GM12878 (cell line): Measurements from ENCODE around the gene PTPRD.

ENCODE experiments used
- ATF7 ChIP-seq: fragments of 450-650 bp; IDR thresholded peaks from 2 replicates; pipeline ENCODE4 v1.6.1; 2016; ENCODE audit warnings: low read depth, mild to moderate bottlenecking
- BCL11A ChIP-seq: IDR thresholded peaks from 2 replicates; pipeline ENCODE4 v1.6.1; 2011; ENCODE audit warnings: low read depth, low read length
- CREB1 ChIP-seq: IDR thresholded peaks from 2 replicates; pipeline ENCODE4 v1.6.1; 2012; ENCODE audit warnings: low read depth, mild to moderate bottlenecking, inconsistent platforms
- CTCF ChIP-seq, 3 experiments: IDR thresholded peaks in 2 of 3; conservative IDR thresholded peaks in 1 of 3; 2 replicates each; pipeline ENCODE4 v1.5.1; 2011; ENCODE audit warnings: low read depth in 3 of 3, low read length in 3 of 3, mild to moderate bottlenecking in 3 of 3, control low read depth in 2 of 3, moderate library complexity in 2 of 3, inconsistent platforms in 1 of 3, mixed read lengths in 1 of 3; ENCODE audit not compliant: control insufficient read depth in 2 of 3, insufficient read depth in 1 of 3; ENCODE audit errors: extremely low read depth in 1 of 3
- IRF4 ChIP-seq: IDR thresholded peaks from 2 replicates; pipeline ENCODE4 v1.6.1; 2011; ENCODE audit warnings: low read depth, low read length
- POLR2AphosphoS5 ChIP-seq: IDR thresholded peaks from 2 replicates; pipeline ENCODE4 v1.6.1; 2011; ENCODE audit warnings: mild to moderate bottlenecking, low read length, inconsistent platforms
- SMC3 ChIP-seq: IDR thresholded peaks from 2 replicates; pipeline ENCODE4 v1.6.1; 2011; ENCODE audit warnings: low read length, improper control_type of control experiment, borderline replicate concordance
- TF ChIP-seq, protein P1 (sequence below): IDR thresholded peaks from 2 replicates; pipeline ENCODE4 v1.6.1; 2012; ENCODE audit warnings: low read depth, low read length, improper control_type of control experiment

- no peak for TF ChIP-seq CTCF (IDR thresholded peaks at IDR 0.05 in 2 of 3, conservative IDR thresholded peaks at IDR 0.05 in 1 of 3; ENCODE audit: control insufficient read depth in 2 of 3, extremely low read depth in 1 of 3, insufficient read depth in 1 of 3, low read depth in 3 of 3, low read length in 3 of 3)
- TF ChIP-seq IRF4, result no peak
- TF ChIP-seq POLR2AphosphoS5, result no peak
- TF ChIP-seq, protein P1, sequence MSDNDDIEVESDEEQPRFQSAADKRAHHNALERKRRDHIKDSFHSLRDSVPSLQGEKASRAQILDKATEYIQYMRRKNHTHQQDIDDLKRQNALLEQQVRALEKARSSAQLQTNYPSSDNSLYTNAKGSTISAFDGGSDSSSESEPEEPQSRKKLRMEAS, result no peak
- no peak for TF ChIP-seq ATF7
- no peak for TF ChIP-seq BCL11A
- no peak for TF ChIP-seq CREB1
- TF ChIP-seq SMC3, result no peak
These were observed 1648.9 kb downstream of the PTPRD start for GRCh38 chr9:8963885-8964284.
